SHP77 (cell line): ENCODE data around the gene GLIS1.

Experiments used
- DNase-seq, 2 experiments: peaks; one replicate each; lab custom pipeline; 2025; lab: John Stamatoyannopoulos, UW

Gene GLIS1

GRCh38 chr1:53718443-53718842 is 20.5 kb downstream of the GLIS1 start:
- DNase-seq, result no peak

- DNase-seq, result no peak
These were observed 21.7 kb downstream of the GLIS1 start for GRCh38 chr1:53717025-53717804.

GRCh38 chr1:53716150-53716549 is 22.8 kb downstream of the GLIS1 start:
- no peak for DNase-seq

- DNase-seq, result peak in 1 of 2 experiments; percentile 28
These were observed 23.5 kb downstream of the GLIS1 start for GRCh38 chr1:53715478-53715877.

- DNase-seq, result no peak
These were observed 26.7 kb downstream of the GLIS1 start for GRCh38 chr1:53712276-53712675.

- DNase-seq, result no peak
These were observed 28.4 kb downstream of the GLIS1 start for GRCh38 chr1:53710584-53710983.

- DNase-seq, result no peak
These were observed 30.3 kb downstream of the GLIS1 start for GRCh38 chr1:53708687-53709086.

- no peak for DNase-seq
These were observed 32.6 kb downstream of the GLIS1 start for GRCh38 chr1:53706356-53706755.

GRCh38 chr1:53705446-53706096 is 33.4 kb downstream of the GLIS1 start:
- DNase-seq, result no peak

- DNase-seq, result no peak
These were observed 34.0 kb downstream of the GLIS1 start for GRCh38 chr1:53704804-53705445.

- DNase-seq, result no peak
These were observed 34.7 kb downstream of the GLIS1 start for GRCh38 chr1:53704304-53704703.

GRCh38 chr1:53703174-53703573 is 35.8 kb downstream of the GLIS1 start:
- no peak for DNase-seq

- DNase-seq, result no peak
These were observed 36.6 kb downstream of the GLIS1 start for GRCh38 chr1:53702341-53702740.

- DNase-seq, result no peak
These were observed 38.2 kb downstream of the GLIS1 start for GRCh38 chr1:53700776-53701175.

- no peak for DNase-seq
These were observed 39.0 kb downstream of the GLIS1 start for GRCh38 chr1:53699981-53700380.

- DNase-seq, result no peak
These were observed 40.5 kb downstream of the GLIS1 start for GRCh38 chr1:53698384-53698980.

- DNase-seq, result no peak
These were observed 41.1 kb downstream of the GLIS1 start for GRCh38 chr1:53697721-53698383.

GRCh38 chr1:53696990-53697389 is 42.0 kb downstream of the GLIS1 start:
- DNase-seq, result no peak

- no peak for DNase-seq
These were observed 42.4 kb downstream of the GLIS1 start for GRCh38 chr1:53696571-53696970.

- DNase-seq, result no peak
These were observed 42.9 kb downstream of the GLIS1 start for GRCh38 chr1:53696051-53696450.

GRCh38 chr1:53695116-53695515 is 43.8 kb downstream of the GLIS1 start:
- DNase-seq, result no peak

- no peak for DNase-seq
These were observed 44.3 kb downstream of the GLIS1 start for GRCh38 chr1:53694718-53695091.
